RWPE2 (cell line): ENCODE measurements around the gene MEOX1.

Experiments
- ATAC-seq: fragments of 200-7000 bp; cut with Tn5 transposase; 3 replicates; pipeline ENCODE4 v1.9.1; 2021; ENCODE audit warnings: low read depth
- DNase-seq: peaks from one replicate; pipeline ENCODE4 v3.0.0-alpha.2; 2020; ENCODE audit warnings: low spot score
- H3K27ac ChIP-seq: fragments of 450-650 bp; 2 replicates; pipeline ENCODE4 v1.5.1; 2017; ENCODE audit warnings: mild to moderate bottlenecking; ENCODE audit not compliant: poor library complexity, severe bottlenecking
- H3K27me3 ChIP-seq: fragments of 250-450 bp; sonication (Bioruptor Pico); 2 replicates; pipeline ENCODE4 v1.5.1; 2021; ENCODE audit warnings: mild to moderate bottlenecking, moderate library complexity; ENCODE audit not compliant: insufficient read depth, poor library complexity, severe bottlenecking
- H3K36me3 ChIP-seq: fragments of 250-450 bp; sonication (Bioruptor Pico); 2 replicates; pipeline ENCODE4 v1.5.1; 2020; ENCODE audit warnings: low read depth, mild to moderate bottlenecking, moderate library complexity
- H3K4me1 ChIP-seq: fragments of 250-450 bp; sonication (Bioruptor Pico); 2 replicates; pipeline ENCODE4 v1.5.1; 2021; ENCODE audit warnings: mild to moderate bottlenecking, moderate library complexity; ENCODE audit not compliant: insufficient read depth, poor library complexity, severe bottlenecking
- H3K4me3 ChIP-seq: fragments of 250-450 bp; sonication (Bioruptor Pico); 2 replicates; pipeline ENCODE4 v1.5.1; 2021; ENCODE audit warnings: mild to moderate bottlenecking, moderate library complexity; ENCODE audit not compliant: severe bottlenecking
- H3K9me3 ChIP-seq: fragments of 250-450 bp; sonication (Bioruptor Pico); 2 replicates; pipeline ENCODE4 v1.5.1; 2021; ENCODE audit warnings: mild to moderate bottlenecking, moderate library complexity; ENCODE audit not compliant: severe bottlenecking
- CTCF ChIP-seq: fragments of 450-650 bp; IDR thresholded peaks from one replicate; pipeline ENCODE4 v1.5.1; 2017; ENCODE audit warnings: mild to moderate bottlenecking, moderate library complexity; ENCODE audit not compliant: poor library complexity, severe bottlenecking

Gene MEOX1

GRCh38 chr17:43683928-43684653, 22.4 kb upstream of the MEOX1 start:
- Histone ChIP-seq H3K4me1 (no peaks in the 10 kb centered on the region), H3K27me3 (no peaks in the 10 kb centered on the region), H3K27ac (no peak overlapping the region), H3K9me3 (no peaks in the 10 kb centered on the region), H3K4me3 (no peak overlapping the region), H3K36me3 (no peaks in the 10 kb centered on the region)
- no peak for TF ChIP-seq CTCF
- DNase-seq (no peak), ATAC-seq (no peak)

- DNase-seq: no peak
- no peak for ATAC-seq
- Histone ChIP-seq H3K9me3 (no peaks in the 10 kb centered on the region), H3K4me1 (no peaks in the 10 kb centered on the region), H3K4me3 (no peak overlapping the region), H3K36me3 (no peaks in the 10 kb centered on the region), H3K27me3 (no peaks in the 10 kb centered on the region), H3K27ac (no peak overlapping the region)
- no peak for TF ChIP-seq CTCF
Observed at GRCh38 chr17:43680461-43680860, 18.7 kb upstream of the MEOX1 start.

GRCh38 chr17:43679911-43680310, 18.2 kb upstream of the MEOX1 start:
- TF ChIP-seq CTCF: no peak
- Histone ChIP-seq H3K9me3 (no peaks in the 10 kb centered on the region), H3K4me1 (no peaks in the 10 kb centered on the region), H3K27me3 (no peaks in the 10 kb centered on the region), H3K36me3 (no peaks in the 10 kb centered on the region), H3K27ac (no peak overlapping the region), H3K4me3 (no peak overlapping the region)
- DNase-seq (no peak), ATAC-seq (no peak)

- Histone ChIP-seq H3K27me3 (no peaks in the 10 kb centered on the region), H3K4me3 (no peak overlapping the region), H3K4me1 (no peaks in the 10 kb centered on the region), H3K36me3 (no peaks in the 10 kb centered on the region), H3K9me3 (no peaks in the 10 kb centered on the region), H3K27ac (no peak overlapping the region)
- no peak for DNase-seq
- no peak for TF ChIP-seq CTCF
- no peak for ATAC-seq
Observed at GRCh38 chr17:43679401-43679800, 17.7 kb upstream of the MEOX1 start.

GRCh38 chr17:43676471-43676870, 14.7 kb upstream of the MEOX1 start:
- TF ChIP-seq CTCF: no peak
- Histone ChIP-seq H3K9me3 (no peaks in the 10 kb centered on the region), H3K4me3 (no peak overlapping the region), H3K27ac (no peak overlapping the region), H3K4me1 (no peaks in the 10 kb centered on the region), H3K27me3 (no peaks in the 10 kb centered on the region), H3K36me3 (no peaks in the 10 kb centered on the region)
- ATAC-seq: no peak
- DNase-seq: no peak
